HEK293 (cell line): ENCODE measurements around the gene UFSP2.

Experiments
- CTCF ChIA-PET: fragments of 350-600 bp; formaldehyde crosslinking; extraction: SDS; loops from one replicate; lab custom pipeline; 2021; ENCODE audit warnings: antibody characterized with exemption; lab: Yijun Ruan, JAX
- POLR2A ChIA-PET: fragments of 300-600 bp; formaldehyde crosslinking; extraction: SDS; loops from one replicate; lab custom pipeline; 2020; ENCODE audit warnings: antibody characterized with exemption, inconsistent platforms; lab: Yijun Ruan, JAX
- H3K27ac ChIP-seq: fragments of 200-500 bp; sonication (Bioruptor generic); 2 replicates; pipeline ENCODE4 v1.5.1; 2014; ENCODE audit warnings: low read depth, low read length, control low read depth, inconsistent platforms; ENCODE audit errors: extremely low read depth
- H3K36me3 ChIP-seq, 2 experiments: fragments of 200-500 bp in 1 of 2; sonication (Bioruptor generic) in 1 of 2; 1 replicate in 1 of 2; 2 replicates in 1 of 2; pipeline ENCODE4 v1.5.1; 2014 to 2017; ENCODE audit warnings: inconsistent platforms in 2 of 2, low read length in 2 of 2; ENCODE audit not compliant: control insufficient read depth in 2 of 2, insufficient read depth in 1 of 2
- H3K4me1 ChIP-seq: fragments of 200-500 bp; sonication (Bioruptor generic); 2 replicates; pipeline ENCODE4 v1.5.1; 2014; ENCODE audit warnings: mild to moderate bottlenecking, low read length, inconsistent platforms; ENCODE audit not compliant: control insufficient read depth, insufficient read depth
- H3K4me3 ChIP-seq: 2 replicates; pipeline ENCODE4 v1.5.1; 2011; ENCODE audit warnings: low read depth, mild to moderate bottlenecking, control low read depth, low read length, moderate library complexity
- H3K9me3 ChIP-seq: fragments of 200-500 bp; sonication (Bioruptor generic); 2 replicates; pipeline ENCODE4 v1.5.1; 2014; ENCODE audit warnings: low read depth, low read length, inconsistent platforms; ENCODE audit not compliant: control insufficient read depth, insufficient read depth
- HOXA7 ChIP-seq: sonication (generic); formaldehyde crosslinking; IDR thresholded peaks from 2 replicates; pipeline ENCODE4 v1.8.1; 2022; ENCODE audit warnings: missing genetic modification reagents, borderline replicate concordance
- OSR2 ChIP-seq: fragments of 450-650 bp; formaldehyde crosslinking; IDR thresholded peaks from 2 replicates; pipeline ENCODE4 v1.5.1; 2016; ENCODE audit warnings: missing biosample characterization, missing genetic modification characterization
- ZNF138 ChIP-seq: fragments of 450-650 bp; formaldehyde crosslinking; IDR thresholded peaks from 2 replicates; pipeline ENCODE4 v1.5.1; 2016; ENCODE audit warnings: missing biosample characterization, missing genetic modification characterization, borderline replicate concordance
- ZNF19 ChIP-seq: fragments of 450-650 bp; formaldehyde crosslinking; IDR thresholded peaks from 2 replicates; pipeline ENCODE4; 2016; ENCODE audit warnings: missing biosample characterization, missing genetic modification characterization, low read depth
- ZNF514 ChIP-seq: fragments of 450-650 bp; formaldehyde crosslinking; IDR thresholded peaks from 2 replicates; pipeline ENCODE4 v1.5.1; 2016; ENCODE audit warnings: missing biosample characterization, missing genetic modification characterization
- ZNF530 ChIP-seq: fragments of 450-650 bp; formaldehyde crosslinking; IDR thresholded peaks from 2 replicates; pipeline ENCODE4 v1.5.1; 2016; ENCODE audit warnings: low read depth, missing biosample characterization, missing genetic modification characterization
- ZNF626 ChIP-seq: fragments of 450-650 bp; sonication (Bioruptor Pico); formaldehyde crosslinking; IDR thresholded peaks from 2 replicates; pipeline ENCODE4 v1.5.1; 2018; ENCODE audit warnings: missing biosample characterization, missing genetic modification characterization, inconsistent platforms
- ZNF629 ChIP-seq: fragments of 450-650 bp; formaldehyde crosslinking; IDR thresholded peaks from 2 replicates; pipeline ENCODE4 v1.5.1; 2017; ENCODE audit warnings: missing biosample characterization, missing genetic modification characterization
- ZNF747 ChIP-seq: fragments of 450-650 bp; formaldehyde crosslinking; IDR thresholded peaks from 2 replicates; pipeline ENCODE4 v1.5.1; 2016; ENCODE audit warnings: missing biosample characterization, missing genetic modification characterization
- TF ChIP-seq, protein P1 (sequence below): fragments of 450-650 bp; formaldehyde crosslinking; conservative IDR thresholded peaks from 2 replicates; pipeline ENCODE4 v1.5.1; 2016; ENCODE audit warnings: low read depth, missing biosample characterization, missing genetic modification characterization
- TF ChIP-seq, protein P2 (sequence below): fragments of 450-650 bp; formaldehyde crosslinking; IDR thresholded peaks from 2 replicates; pipeline ENCODE4 v1.5.1; 2016; ENCODE audit warnings: missing biosample characterization, missing genetic modification characterization, borderline replicate concordance
- TF ChIP-seq, protein P3 (sequence below): fragments of 450-650 bp; formaldehyde crosslinking; IDR thresholded peaks from 2 replicates; pipeline ENCODE4 v1.5.1; 2016; ENCODE audit warnings: missing biosample characterization, missing genetic modification characterization
- TF ChIP-seq, protein P4 (sequence below): fragments of 450-650 bp; formaldehyde crosslinking; IDR thresholded peaks from 2 replicates; pipeline ENCODE4 v1.5.1; 2016; ENCODE audit warnings: missing biosample characterization, missing genetic modification characterization
- TF ChIP-seq, protein P5 (sequence below): fragments of 450-650 bp; formaldehyde crosslinking; IDR thresholded peaks from 2 replicates; pipeline ENCODE4 v1.5.1; 2016; ENCODE audit warnings: missing biosample characterization, missing genetic modification characterization
- TF ChIP-seq, protein P6 (sequence below): fragments of 450-650 bp; formaldehyde crosslinking; IDR thresholded peaks from 2 replicates; pipeline ENCODE4 v1.5.1; 2016; ENCODE audit warnings: missing biosample characterization, missing genetic modification characterization

UFSP2 gene

DNA sequence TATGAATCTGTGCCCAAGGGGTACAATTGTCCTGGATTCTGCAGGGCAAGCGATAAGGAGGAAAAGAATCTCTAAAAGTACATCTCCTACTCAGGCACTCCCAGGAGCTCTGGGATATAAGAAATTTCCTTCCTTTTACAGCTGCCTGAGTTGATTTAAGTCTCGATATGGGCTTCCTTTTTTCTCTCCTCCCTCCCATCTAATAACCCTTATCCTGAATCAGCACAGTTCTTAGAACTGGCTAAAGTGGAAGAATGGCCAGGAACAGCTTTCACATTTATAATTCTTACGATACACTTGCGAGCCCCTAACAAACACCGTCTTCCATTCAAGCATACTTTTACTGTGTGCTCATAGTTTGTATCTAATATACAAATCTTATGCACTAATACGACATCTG is 51.2 kb downstream of the UFSP2 start (continued):
- TF ChIP-seq, protein P1, sequence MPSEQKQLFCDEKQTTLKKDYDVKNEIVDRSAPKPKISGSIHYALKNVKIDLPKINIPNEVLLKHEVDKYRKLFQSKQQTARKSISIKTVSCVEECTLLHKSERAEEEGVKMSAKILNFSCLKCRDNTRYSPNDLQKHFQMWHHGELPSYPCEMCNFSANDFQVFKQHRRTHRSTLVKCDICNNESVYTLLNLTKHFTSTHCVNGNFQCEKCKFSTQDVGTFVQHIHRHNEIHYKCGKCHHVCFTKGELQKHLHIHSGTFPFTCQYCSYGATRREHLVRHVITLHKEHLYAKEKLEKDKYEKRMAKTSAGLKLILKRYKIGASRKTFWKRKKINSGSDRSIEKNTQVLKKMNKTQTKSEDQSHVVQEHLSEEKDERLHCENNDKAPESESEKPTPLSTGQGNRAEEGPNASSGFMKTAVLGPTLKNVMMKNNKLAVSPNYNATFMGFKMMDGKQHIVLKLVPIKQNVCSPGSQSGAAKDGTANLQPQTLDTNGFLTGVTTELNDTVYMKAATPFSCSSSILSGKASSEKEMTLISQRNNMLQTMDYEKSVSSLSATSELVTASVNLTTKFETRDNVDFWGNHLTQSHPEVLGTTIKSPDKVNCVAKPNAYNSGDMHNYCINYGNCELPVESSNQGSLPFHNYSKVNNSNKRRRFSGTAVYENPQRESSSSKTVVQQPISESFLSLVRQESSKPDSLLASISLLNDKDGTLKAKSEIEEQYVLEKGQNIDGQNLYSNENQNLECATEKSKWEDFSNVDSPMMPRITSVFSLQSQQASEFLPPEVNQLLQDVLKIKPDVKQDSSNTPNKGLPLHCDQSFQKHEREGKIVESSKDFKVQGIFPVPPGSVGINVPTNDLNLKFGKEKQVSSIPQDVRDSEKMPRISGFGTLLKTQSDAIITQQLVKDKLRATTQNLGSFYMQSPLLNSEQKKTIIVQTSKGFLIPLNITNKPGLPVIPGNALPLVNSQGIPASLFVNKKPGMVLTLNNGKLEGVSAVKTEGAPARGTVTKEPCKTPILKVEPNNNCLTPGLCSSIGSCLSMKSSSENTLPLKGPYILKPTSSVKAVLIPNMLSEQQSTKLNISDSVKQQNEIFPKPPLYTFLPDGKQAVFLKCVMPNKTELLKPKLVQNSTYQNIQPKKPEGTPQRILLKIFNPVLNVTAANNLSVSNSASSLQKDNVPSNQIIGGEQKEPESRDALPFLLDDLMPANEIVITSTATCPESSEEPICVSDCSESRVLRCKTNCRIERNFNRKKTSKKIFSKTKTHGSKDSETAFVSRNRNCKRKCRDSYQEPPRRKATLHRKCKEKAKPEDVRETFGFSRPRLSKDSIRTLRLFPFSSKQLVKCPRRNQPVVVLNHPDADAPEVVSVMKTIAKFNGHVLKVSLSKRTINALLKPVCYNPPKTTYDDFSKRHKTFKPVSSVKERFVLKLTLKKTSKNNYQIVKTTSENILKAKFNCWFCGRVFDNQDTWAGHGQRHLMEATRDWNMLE (tag by site-specific recombination): no peak
- no peak for TF ChIP-seq HOXA7 (CRISPR knock-in tag)
- no peak for TF ChIP-seq ZNF626 (tag by site-specific recombination)

DNA sequence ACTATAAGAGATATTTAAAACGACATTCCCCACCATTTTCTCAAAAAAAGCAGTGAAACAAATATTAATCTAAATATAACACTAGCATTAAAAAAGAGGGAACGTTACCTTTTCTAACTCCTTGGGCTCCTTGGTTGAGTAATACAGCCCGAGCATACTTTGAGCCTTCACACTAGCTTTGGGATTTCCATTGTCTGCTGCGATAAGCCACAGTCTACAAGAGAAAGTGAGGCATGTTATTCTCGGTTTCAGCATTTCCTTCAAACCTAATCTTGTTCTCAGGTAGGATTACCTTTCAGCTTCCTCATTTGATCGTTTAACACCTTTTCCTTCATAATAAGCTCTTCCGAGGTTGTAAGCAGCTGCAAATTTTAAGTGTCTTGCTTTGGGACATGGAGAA is 51.7 kb downstream of the UFSP2 start:
- TF ChIP-seq OSR2 (tag by site-specific recombination) (no peak), ZNF530 (no peak), ZNF138 (no peak), ZNF747 (tag by site-specific recombination) (no peak), ZNF514 (no peak), ZNF629 (tag by site-specific recombination) (no peak), ZNF19 (no peak)
- TF ChIP-seq, protein P2, sequence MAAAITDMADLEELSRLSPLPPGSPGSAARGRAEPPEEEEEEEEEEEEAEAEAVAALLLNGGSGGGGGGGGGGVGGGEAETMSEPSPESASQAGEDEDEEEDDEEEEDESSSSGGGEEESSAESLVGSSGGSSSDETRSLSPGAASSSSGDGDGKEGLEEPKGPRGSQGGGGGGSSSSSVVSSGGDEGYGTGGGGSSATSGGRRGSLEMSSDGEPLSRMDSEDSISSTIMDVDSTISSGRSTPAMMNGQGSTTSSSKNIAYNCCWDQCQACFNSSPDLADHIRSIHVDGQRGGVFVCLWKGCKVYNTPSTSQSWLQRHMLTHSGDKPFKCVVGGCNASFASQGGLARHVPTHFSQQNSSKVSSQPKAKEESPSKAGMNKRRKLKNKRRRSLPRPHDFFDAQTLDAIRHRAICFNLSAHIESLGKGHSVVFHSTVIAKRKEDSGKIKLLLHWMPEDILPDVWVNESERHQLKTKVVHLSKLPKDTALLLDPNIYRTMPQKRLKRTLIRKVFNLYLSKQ (tag by site-specific recombination): no peak
- TF ChIP-seq, protein P3, sequence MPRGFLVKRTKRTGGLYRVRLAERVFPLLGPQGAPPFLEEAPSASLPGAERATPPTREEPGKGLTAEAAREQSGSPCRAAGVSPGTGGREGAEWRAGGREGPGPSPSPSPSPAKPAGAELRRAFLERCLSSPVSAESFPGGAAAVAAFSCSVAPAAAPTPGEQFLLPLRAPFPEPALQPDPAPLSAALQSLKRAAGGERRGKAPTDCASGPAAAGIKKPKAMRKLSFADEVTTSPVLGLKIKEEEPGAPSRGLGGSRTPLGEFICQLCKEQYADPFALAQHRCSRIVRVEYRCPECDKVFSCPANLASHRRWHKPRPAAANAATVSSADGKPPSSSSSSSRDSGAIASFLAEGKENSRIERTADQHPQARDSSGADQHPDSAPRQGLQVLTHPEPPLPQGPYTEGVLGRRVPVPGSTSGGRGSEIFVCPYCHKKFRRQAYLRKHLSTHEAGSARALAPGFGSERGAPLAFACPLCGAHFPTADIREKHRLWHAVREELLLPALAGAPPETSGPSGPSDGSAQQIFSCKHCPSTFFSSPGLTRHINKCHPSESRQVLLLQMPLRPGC (tag by site-specific recombination): no peak
- TF ChIP-seq, protein P4, sequence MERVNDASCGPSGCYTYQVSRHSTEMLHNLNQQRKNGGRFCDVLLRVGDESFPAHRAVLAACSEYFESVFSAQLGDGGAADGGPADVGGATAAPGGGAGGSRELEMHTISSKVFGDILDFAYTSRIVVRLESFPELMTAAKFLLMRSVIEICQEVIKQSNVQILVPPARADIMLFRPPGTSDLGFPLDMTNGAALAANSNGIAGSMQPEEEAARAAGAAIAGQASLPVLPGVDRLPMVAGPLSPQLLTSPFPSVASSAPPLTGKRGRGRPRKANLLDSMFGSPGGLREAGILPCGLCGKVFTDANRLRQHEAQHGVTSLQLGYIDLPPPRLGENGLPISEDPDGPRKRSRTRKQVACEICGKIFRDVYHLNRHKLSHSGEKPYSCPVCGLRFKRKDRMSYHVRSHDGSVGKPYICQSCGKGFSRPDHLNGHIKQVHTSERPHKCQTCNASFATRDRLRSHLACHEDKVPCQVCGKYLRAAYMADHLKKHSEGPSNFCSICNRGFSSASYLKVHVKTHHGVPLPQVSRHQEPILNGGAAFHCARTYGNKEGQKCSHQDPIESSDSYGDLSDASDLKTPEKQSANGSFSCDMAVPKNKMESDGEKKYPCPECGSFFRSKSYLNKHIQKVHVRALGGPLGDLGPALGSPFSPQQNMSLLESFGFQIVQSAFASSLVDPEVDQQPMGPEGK: no peak
- TF ChIP-seq, protein P5, sequence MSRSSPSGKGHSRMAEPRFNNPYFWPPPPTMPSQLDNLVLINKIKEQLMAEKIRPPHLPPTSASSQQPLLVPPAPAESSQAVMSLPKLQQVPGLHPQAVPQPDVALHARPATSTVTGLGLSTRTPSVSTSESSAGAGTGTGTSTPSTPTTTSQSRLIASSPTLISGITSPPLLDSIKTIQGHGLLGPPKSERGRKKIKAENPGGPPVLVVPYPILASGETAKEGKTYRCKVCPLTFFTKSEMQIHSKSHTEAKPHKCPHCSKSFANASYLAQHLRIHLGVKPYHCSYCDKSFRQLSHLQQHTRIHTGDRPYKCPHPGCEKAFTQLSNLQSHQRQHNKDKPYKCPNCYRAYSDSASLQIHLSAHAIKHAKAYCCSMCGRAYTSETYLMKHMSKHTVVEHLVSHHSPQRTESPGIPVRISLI (tag by site-specific recombination): no peak
- TF ChIP-seq, protein P6, sequence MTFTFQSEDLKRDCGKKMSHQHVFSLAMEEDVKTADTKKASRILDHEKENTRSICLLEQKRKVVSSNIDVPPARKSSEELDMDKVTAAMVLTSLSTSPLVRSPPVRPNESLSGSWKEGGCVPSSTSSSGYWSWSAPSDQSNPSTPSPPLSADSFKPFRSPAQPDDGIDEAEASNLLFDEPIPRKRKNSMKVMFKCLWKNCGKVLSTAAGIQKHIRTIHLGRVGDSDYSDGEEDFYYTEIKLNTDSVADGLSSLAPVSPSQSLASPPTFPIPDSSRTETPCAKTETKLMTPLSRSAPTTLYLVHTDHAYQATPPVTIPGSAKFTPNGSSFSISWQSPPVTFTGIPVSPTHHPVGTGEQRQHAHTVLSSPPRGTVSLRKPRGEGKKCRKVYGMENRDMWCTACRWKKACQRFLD (tag by site-specific recombination): no peak
- H3K4me1 ChIP-seq: no peaks in the 10 kb centered on the region
- H3K9me3 ChIP-seq: no peaks in the 10 kb centered on the region
- H3K4me3 ChIP-seq: no peak overlapping the region
- POLR2A ChIA-PET: no interaction called here
- H3K36me3 ChIP-seq: peaks cover 0 to 50% of the 10 kb centered on the region in 2 experiments; a peak in 2 of 3 replicates
- CTCF ChIA-PET: no interaction called here
- no peak overlapping the region for H3K27ac ChIP-seq
